ENCODE measurements around the gene PAM16.

PAM16 gene

GRCh38 chr16:4378161-4378666 is 27.1 kb upstream of the PAM16 start:
- no peak for TF ChIP-seq CTCF (IDR thresholded peaks at IDR 0.05; ENCODE audit: low read depth, low read length)
- no peak overlapping the region for H3K4me3 ChIP-seq (replicated peaks in 1 of 2; ENCODE audit: low read depth in 2 of 2, low read length in 2 of 2)
- DNase-seq (ENCODE audit: low read depth in 2 of 2): peak in 1 of 2 donors; percentile 75

- H3K4me3 ChIP-seq (replicated peaks in 1 of 2; ENCODE audit: low read depth in 2 of 2, low read length in 2 of 2): no peak overlapping the region
- TF ChIP-seq CTCF (IDR thresholded peaks at IDR 0.05; ENCODE audit: low read depth, low read length): peak; percentile 16
- no peak for DNase-seq (ENCODE audit: low read depth in 2 of 2)
These were observed 26.5 kb upstream of the PAM16 start for GRCh38 chr16:4377573-4378154.

GRCh38 chr16:4376893-4377572 is 25.9 kb upstream of the PAM16 start:
- H3K4me3 ChIP-seq (replicated peaks in 1 of 2; ENCODE audit: low read depth in 2 of 2, low read length in 2 of 2): peak overlapping the region in 1 of 2 donors; percentile 7
- TF ChIP-seq CTCF (IDR thresholded peaks at IDR 0.05; ENCODE audit: low read depth, low read length): no peak
- DNase-seq (ENCODE audit: low read depth in 2 of 2): no peak

GRCh38 chr16:4376126-4376892 is 25.2 kb upstream of the PAM16 start:
- peak overlapping the region; percentile 15 to 21 for H3K4me3 ChIP-seq (replicated peaks in 1 of 2; ENCODE audit: low read depth in 2 of 2, low read length in 2 of 2)
- peak; percentile 89 to 93 for DNase-seq (ENCODE audit: low read depth in 2 of 2)
- TF ChIP-seq CTCF (IDR thresholded peaks at IDR 0.05; ENCODE audit: low read depth, low read length): no peak

- TF ChIP-seq CTCF (IDR thresholded peaks at IDR 0.05; ENCODE audit: low read depth, low read length): no peak
- peak overlapping the region; percentile 5 to 21 for H3K4me3 ChIP-seq (replicated peaks in 1 of 2; ENCODE audit: low read depth in 2 of 2, low read length in 2 of 2)
- peak in 1 of 2 donors; percentile 72 for DNase-seq (ENCODE audit: low read depth in 2 of 2)
These were observed 24.6 kb upstream of the PAM16 start for GRCh38 chr16:4375717-4376116.

- peak; percentile 92 to 99 for DNase-seq (ENCODE audit: low read depth in 2 of 2)
These were observed 23.0 kb upstream of the PAM16 start for GRCh38 chr16:4373909-4374742.

More at GRCh38 chr16:4373909-4374742, 23.0 kb upstream of the PAM16 start:
- peak overlapping the region; percentile 87 to 95 for H3K4me3 ChIP-seq (replicated peaks in 1 of 2; ENCODE audit: low read depth in 2 of 2, low read length in 2 of 2)
- no peak for TF ChIP-seq CTCF (IDR thresholded peaks at IDR 0.05; ENCODE audit: low read depth, low read length)
